CD4-positive, alpha-beta T cell treated with Interferon gamma for 1 hour (primary cell): ENCODE results near the gene MYO1C.
"Not testable (repeated sequence)": the region's sequence is repeated elsewhere in the genome, so short reads cannot be mapped to it uniquely, and the experiment has no call there.

Source experiments
- DNase-seq: peaks from one replicate; pipeline ENCODE4 v3.0.0-alpha.2; 2020

The MYO1C gene

DNA sequence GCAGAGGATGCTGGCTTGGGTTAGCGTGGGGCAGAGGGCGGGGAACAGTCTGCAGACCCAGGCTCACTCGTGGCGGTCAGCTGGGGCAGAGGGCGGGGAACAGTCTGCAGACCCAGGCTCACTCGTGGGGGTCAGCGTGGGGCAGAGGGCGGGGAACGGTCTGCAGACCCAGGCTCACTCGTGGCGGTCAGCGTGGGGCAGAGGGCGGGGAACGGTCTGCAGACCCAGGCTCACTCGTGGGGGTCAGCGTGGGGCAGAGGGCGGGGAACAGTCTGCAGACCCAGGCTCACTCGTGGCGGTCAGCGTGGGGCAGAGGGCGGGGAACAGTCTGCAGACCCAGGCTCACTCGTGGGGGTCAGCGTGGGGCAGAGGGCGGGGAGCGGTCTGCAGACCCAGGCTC is 16.2 kb upstream of the MYO1C start:
- not testable (repeated sequence) for DNase-seq

- no peak for DNase-seq
Observed at GRCh38 chr17:1506649-1507267, 14.3 kb upstream of the MYO1C start.

GRCh38 chr17:1505586-1505985 is 13.1 kb upstream of the MYO1C start:
- DNase-seq = no peak

DNA sequence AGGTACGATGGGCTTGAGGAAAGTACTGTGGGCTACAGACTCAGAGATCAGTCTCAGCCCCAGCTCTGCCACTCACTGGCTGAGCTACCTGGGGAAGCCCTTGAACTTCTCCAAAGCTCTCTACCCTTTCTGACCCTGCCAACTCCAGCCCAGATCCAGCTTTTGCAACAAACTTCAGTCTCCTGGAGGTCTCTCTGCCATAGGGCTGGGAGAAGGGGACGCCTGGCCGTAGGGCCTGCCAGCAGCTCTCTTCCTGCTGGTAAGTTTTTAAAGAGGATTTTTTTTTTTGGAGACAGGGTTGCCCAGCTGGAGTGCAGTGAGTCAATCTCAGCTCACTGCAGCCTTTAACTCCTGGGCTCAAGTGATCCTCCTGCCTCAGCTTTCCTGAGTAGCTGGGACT is 12.4 kb upstream of the MYO1C start:
- DNase-seq = no peak

DNA sequence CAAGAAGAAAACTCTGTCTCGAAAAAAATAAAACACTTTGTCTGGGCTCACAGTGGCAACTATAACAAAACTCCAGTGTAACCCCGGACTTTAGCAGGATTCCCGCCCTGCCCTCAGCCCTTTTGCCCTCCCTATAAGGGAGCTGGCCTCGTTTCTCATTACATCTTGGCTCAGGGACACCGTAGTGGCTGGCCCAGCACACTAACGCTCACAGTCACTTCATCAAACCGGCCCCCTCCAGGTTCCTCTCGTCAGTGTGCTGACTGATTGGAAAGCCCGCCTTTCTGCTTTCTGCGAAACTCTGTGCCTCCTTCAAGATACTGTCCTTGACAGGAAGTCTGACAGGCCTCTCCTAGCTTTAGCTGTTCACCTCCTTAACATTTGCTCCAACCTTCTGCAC is 11.2 kb upstream of the MYO1C start:
- no peak for DNase-seq

- no peak for DNase-seq
Observed at GRCh38 chr17:1498869-1499268, 6.4 kb upstream of the MYO1C start.

DNA sequence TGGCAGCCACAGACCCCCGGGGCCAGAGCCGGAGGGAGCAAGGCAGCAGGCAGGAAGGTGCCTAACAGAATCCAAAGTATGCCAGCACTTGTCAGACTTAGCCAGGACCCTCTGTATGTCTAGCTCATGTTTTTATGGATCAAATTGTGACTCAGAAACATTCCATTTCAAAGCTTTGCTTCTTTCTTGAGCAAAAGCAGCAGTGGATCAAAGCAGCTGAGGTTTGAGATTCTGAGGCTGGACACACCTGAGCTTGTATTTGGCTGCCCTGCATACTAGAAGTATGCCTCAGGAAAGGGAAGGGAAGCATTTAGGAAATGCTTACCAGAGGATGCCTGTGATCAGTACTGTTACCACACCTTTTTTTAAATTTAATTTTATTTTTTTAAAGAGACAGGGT is 5.7 kb upstream of the MYO1C start:
- DNase-seq = no peak

DNA sequence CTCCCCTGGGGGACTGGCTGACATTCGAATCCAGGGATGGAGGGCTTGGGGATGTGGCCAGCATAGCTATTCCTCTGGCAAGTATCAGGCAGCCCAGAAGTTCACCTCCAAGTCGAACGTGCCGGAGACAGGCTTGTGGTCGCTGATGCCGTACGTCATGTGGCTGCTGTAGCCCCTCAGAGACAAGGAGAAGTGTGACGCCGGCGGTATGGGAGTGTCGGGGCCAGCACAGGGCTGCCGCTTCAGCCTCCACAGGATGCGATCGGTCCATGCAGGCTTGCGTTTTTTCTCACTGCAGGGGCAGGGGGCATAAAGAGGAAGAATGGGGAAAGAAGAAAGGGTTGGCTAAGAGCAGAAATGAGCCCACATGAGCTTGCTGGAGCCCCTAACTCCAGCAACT is 5.3 kb upstream of the MYO1C start:
- DNase-seq = no peak

DNA sequence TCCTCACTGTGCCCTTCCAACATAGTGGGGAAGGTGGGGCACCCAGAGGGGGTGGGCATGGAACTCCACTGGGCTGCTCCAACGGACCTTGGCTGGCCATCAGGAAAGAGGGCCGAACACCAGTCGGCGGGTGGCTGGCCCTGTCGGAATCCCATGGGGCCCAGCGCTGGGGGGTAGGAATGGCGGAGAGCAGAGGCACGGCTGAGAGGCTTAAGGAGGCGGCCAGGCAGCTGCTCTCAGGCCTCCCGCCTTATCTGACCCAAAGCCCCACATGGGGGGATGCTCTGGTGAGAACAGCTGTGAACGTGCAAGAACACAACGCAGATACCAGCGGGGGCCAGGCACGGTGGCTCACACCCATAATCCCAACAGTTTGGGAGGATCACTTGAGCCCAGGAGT is 4.4 kb upstream of the MYO1C start:
- no peak for DNase-seq

- DNase-seq = no peak
Observed at GRCh38 chr17:1495265-1495989, 2.9 kb upstream of the MYO1C start.

DNA sequence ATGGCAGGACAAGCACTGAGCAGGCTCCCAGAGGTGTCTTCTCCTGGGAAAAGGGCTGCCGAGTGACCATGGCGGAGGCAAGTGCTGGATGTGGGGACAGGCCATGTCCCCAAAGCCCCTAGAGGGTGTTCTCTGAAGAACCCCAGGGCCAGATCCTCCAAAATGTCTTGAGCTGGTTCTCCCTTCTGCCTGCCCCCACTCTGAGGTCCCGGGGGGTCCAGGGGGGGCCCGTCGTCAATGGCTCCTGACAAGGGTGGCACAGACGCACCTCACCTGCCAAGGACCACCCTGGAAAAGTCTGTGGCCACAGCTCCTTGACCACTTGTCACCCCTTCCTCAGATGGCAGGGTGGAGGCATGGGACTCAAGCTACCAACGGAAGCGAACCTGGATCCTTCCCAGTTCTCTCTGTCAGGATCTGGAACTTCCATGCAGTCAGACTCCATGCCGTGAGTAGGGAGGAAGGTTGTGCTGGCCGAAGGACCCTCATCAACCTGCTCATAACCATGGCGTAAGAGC is 2.3 kb upstream of the MYO1C start:
- no peak for DNase-seq

DNA sequence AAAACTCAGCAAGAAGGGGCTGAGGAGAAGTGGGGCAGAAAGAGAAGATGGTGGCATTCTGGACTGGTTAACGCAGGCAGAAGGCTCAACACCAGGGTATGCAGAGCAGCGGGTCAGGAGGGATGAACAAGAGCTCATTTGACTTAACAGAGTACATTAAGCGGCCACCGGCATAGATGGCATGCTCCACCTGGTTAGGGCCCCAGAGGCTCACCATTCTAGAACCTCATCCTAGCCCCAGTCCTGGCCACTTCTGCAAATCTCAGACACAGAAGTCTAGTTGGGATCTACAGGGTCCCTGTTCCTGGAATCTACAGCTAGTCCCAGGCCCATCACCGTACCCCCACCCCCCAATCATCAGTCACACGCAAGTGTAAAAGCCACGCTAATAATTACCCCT is 1.7 kb upstream of the MYO1C start:
- DNase-seq = no peak

GRCh38 chr17:1493291-1493980 is 950 bp upstream of the MYO1C start:
- no peak for DNase-seq

DNA sequence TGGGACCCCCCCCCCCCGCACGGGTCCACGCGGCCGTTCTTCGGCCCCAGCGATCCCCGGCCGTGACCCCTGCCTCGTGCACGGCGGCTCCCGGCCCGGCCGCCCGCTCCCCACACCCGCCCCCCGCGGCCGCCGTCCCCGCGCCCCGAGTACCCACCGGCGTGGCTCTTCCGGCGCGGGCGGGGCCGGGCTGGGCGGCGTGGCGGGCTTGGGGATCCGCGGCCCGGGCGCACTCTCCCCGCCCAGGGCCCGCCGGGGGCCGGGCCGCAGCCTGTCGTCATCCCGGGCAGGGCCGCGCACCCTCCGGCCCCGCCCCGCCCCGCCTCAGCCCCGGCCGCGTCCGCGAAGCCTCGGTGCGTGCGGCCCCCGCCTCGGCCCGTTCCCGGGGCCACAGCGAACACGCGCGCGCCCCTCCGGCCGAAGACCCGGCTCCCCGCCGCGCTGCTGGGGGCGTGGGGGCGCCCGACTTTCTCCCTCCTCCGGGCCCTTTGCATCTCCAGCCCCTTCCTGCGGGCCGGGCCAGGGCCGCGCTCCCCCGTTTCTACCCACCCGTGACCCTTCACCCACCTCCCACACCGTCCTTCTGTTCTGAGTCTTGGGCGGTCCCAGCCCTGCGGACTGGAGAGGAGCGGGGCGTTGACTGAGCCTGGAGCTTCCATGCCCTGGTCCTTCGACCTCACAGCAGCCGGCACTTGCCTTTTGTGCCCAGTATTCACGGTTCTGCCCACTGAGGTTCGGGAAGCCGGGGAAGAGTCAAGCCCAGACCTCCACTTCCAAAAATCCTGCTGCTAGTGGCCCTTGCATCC is 840 bp downstream of the MYO1C start:
- DNase-seq = peak; percentile 44

- peak; percentile 61 for DNase-seq
Observed at GRCh38 chr17:1490643-1491442, 1.6 kb downstream of the MYO1C start.

- DNase-seq = no peak
Observed at GRCh38 chr17:1488826-1489270, 3.6 kb downstream of the MYO1C start.

GRCh38 chr17:1487939-1488825 is 4.3 kb downstream of the MYO1C start:
- DNase-seq = peak; percentile 61

DNA sequence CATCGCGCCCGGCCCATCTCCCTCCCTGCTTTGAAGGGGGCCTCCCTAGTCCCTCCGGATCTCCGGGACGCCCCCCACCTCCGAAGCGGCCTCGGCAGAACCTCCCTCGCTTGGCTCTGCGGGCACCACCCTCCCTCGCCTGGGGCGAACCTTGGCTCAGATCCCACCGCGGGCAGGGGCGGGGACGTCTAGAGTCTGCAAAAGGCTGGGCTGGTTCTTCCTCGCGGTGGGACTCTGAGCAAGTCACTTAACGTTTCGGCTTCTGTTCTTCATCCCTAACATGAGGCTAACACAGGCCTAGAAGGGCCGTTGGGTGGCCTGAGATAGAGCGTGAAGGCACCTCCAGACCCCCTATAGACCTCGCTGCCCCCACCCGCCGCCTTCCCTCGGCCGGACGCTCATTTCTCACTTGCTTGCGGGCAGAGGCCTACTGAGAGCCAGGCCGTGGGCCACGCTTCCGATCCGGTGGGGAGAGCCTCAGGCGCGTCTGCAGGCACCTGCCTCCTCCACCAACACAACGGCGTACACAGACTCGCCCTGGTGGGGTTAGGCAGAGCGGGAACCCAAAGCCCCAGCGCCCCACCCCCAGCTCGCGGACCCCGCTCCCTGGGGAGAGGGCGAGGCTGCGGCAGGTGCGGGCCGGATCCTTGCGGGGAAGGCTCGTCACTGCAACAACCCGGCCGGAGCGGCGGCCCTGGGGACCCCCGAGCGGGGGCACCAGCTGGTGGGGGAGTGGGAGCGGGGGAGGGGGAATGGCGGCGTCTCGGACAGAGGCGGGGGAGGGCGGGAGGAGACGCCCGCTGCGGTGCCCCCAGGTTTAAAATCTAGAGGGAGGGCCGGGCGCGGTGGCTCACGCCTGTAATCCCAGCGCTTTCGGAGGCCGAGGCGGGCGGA is 5.4 kb downstream of the MYO1C start:
- peak; percentile 75 for DNase-seq

GRCh38 chr17:1485423-1486376 is 6.8 kb downstream of the MYO1C start:
- peak; percentile 49 for DNase-seq
